Stimulated activated naive CD8-positive, alpha-beta T cell treated with anti-CD3 and anti-CD28 coated beads, Interleukin-15, amount 100 ng/mL, for 72 hours (primary cell): ENCODE measurements around the gene EXOSC5.
"Not testable (repeated sequence)": the region's sequence is repeated elsewhere in the genome, so short reads cannot be mapped to it uniquely, and the experiment has no call there.

Experiments used
- ATAC-seq: fragments of 150-1000 bp; cut with Tn5 transposase; 2 replicates; pipeline ENCODE4 v1.10.0; 2021; ENCODE audit warnings: mild to moderate bottlenecking, moderate library complexity
- DNase-seq, 2 donors: peaks; one replicate each; pipeline ENCODE4 v3.0.0; 2021 to 2022
- H3K27ac Mint-ChIP-seq, 2 donors: one replicate each; pipeline ENCODE4 v1.8.0; 2022; ENCODE audit warnings: mild to moderate bottlenecking in 2 of 2, mixed read lengths in 2 of 2, moderate library complexity in 2 of 2
- H3K27me3 Mint-ChIP-seq: one replicate; pipeline ENCODE4 v1.8.0; 2022; ENCODE audit warnings: mixed read lengths
- H3K4me1 Mint-ChIP-seq: one replicate; pipeline ENCODE4 v1.8.0; 2022; ENCODE audit warnings: mild to moderate bottlenecking, mixed read lengths
- H3K4me3 Mint-ChIP-seq, 2 donors: one replicate each; pipeline ENCODE4 v1.8.0; 2022; ENCODE audit warnings: mild to moderate bottlenecking in 2 of 2, mixed read lengths in 2 of 2, moderate library complexity in 1 of 2
- H3K9me3 Mint-ChIP-seq, 2 donors: one replicate each; pipeline ENCODE4 v1.8.0; 2022; ENCODE audit warnings: mixed read lengths in 2 of 2

Gene EXOSC5

DNA sequence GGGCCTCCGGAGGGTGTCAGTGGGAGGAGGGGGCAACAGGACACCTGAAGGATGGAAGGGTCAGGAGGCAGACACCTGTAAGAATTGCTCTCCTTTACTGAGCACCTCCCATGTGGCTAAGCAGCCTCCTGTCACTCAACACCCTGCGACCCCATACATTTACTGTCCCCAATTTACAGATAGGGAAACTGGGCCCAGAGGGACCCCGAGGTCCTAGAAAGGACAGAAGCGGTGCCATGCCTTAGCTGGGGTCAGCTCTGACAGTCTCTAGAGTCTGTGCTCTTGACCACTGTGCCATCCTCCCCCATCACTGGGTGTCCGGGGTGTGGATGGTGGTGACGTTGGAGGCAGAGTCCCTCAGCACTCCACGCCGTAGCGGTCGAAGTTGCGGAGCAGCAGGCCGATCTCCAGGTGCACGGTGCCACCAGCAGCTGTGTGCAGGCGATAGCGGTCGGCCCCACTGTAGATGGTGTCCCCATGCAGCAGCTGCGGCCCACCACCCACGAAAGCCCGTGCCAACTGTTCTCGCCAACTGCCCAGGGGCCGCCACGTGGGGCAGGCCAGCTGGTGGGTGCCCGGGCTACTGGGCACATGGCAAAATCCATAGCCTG lies 42.7 kb downstream of the EXOSC5 start:
- Mint-ChIP-seq H3K4me3 (peak overlapping the region; percentile 94 to 100), H3K27me3 (no peaks in the 10 kb centered on the region), H3K27ac (peak overlapping the region; percentile 90 to 97), H3K4me1 (peaks cover 68% of the 10 kb centered on the region), H3K9me3 (no peaks in the 10 kb centered on the region)
- DNase-seq, result no peak
- no peak for ATAC-seq

DNA sequence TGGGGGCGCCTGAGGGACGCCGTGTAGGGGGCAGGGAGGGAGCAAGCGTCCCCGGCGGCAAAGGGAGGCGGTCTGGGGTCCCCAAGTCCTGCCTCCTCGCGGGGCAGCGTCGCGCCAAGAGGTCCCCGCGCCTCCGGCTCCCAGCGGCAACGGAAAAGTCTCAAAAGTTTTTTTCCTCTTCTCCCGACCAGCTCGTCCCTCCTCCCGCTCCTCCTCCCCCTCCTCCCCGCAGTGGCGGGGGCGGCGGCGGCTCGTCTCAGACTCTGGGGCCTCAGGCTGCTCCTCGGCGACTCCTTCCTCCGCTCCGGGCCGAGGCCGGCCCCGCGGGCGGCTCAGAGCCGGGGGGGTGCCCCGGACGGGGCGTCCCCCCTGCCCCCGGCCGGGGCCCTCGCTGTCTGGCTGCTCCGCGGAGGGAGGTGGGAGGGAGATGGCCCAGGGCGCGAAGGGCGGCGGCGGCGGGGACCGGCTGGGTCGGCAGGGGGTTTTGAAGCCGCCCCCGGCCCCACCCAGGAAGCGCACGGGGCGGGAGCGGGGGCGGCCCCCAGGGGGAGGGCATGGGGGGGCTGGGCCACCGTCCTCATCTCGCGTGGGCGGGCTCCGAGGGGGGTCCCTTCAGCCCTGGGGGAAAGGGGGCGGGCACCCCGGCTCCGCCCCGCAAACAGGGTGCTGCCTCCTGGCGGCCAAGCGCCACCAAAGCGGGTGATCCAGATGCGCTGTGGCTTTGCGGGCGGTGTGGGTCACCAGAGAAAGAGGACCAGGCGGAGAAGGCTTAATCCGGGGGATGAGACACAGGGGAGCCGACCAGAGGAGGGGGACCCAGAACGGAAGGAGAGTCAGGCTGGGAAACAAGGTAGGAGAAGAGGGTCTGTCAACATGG lies 43.5 kb downstream of the EXOSC5 start, which contains the start of gene TGFB1:
Gene TGFB1, minus strand, starts transcription at position 457 of the 877 bp plus-strand sequence. CDS start 878 bp downstream, outside the sequence.
- Mint-ChIP-seq H3K9me3 (peaks cover 0 to 5% of the 10 kb centered on the region in 2 donors), H3K4me3 (peak within 1 kb of the TSS; percentile 96 to 100), H3K27ac (peak within 1 kb of the TSS; percentile 97 to 98), H3K27me3 (no peaks in the 10 kb centered on the region), H3K4me1 (peaks cover 73% of the 10 kb centered on the region)
- peak; percentile 71 for ATAC-seq
- DNase-seq, result peak; percentile 94

DNA sequence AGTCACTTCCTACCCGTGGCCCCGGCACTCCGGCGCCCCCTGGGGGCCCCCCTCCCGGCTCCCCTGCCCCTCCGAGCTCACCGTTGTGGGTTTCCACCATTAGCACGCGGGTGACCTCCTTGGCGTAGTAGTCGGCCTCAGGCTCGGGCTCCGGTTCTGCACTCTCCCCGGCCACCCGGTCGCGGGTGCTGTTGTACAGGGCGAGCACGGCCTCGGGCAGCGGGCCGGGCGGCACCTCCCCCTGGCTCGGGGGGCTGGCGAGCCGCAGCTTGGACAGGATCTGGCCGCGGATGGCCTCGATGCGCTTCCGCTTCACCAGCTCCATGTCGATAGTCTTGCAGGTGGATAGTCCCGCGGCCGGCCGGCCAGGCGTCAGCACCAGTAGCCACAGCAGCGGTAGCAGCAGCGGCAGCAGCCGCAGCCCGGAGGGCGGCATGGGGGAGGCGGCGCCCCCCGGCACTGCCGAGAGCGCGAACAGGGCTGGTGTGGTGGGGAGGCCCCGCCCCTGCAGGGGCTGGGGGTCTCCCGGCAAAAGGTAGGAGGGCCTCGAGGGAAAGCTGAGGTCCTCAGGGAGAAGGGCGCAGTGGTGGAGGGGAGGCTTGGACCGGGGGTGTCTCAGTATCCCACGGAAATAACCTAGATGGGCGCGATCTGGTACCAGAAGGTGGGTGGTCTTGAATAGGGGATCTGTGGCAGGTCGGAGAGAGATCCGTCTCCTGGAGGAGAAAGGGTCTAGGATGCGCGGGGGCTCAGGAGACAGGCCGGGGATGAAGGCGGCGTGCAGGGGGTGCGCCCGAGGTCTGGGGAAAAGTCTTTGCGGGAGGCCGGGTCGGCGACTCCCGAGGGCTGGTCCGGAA lies 44.3 kb downstream of the EXOSC5 start:
- Mint-ChIP-seq H3K27ac (peak overlapping the region; percentile 94 to 98), H3K9me3 (peaks cover 0 to 14% of the 10 kb centered on the region in 2 donors), H3K4me3 (peak overlapping the region; percentile 96 to 100), H3K4me1 (peaks cover 74% of the 10 kb centered on the region), H3K27me3 (no peaks in the 10 kb centered on the region)
- DNase-seq (peak; percentile 86 to 88), ATAC-seq (peak; percentile 36)

DNA sequence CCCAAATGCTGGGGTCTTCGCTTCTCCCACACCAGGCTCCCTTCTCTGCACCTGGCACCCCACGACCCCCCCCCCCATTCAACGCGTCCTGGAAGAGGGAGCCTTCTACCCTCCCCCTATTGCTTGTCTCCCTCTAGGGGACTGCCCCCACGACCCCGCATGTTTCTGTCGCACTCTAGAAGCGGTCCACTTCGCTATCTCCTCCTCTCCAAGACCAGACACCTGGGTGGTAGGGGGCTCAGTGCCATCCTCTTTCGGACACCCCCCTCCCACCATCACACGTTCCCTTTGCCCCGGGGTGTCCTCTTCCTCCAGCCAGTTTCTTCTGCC lies 44.9 kb downstream of the EXOSC5 start:
- peak overlapping the region; percentile 96 to 100 for H3K4me3 Mint-ChIP-seq
- H3K9me3 Mint-ChIP-seq, result peaks cover 0 to 14% of the 10 kb centered on the region in 2 donors
- no peak for DNase-seq
- peak overlapping the region; percentile 95 to 98 for H3K27ac Mint-ChIP-seq
- ATAC-seq, result no peak
- peaks cover 68% of the 10 kb centered on the region for H3K4me1 Mint-ChIP-seq
- H3K27me3 Mint-ChIP-seq, result no peaks in the 10 kb centered on the region

GRCh38 chr19:41351339-41352245 lies 45.6 kb downstream of the EXOSC5 start:
- peak overlapping the region; percentile 95 to 98 for H3K27ac Mint-ChIP-seq
- peak overlapping the region; percentile 96 to 100 for H3K4me3 Mint-ChIP-seq
- H3K9me3 Mint-ChIP-seq, result peaks cover 0 to 14% of the 10 kb centered on the region in 2 donors
- DNase-seq, result peak; percentile 79 to 85
- no peaks in the 10 kb centered on the region for H3K27me3 Mint-ChIP-seq
- ATAC-seq, result peak; percentile 57
- peaks cover 66% of the 10 kb centered on the region for H3K4me1 Mint-ChIP-seq

DNA sequence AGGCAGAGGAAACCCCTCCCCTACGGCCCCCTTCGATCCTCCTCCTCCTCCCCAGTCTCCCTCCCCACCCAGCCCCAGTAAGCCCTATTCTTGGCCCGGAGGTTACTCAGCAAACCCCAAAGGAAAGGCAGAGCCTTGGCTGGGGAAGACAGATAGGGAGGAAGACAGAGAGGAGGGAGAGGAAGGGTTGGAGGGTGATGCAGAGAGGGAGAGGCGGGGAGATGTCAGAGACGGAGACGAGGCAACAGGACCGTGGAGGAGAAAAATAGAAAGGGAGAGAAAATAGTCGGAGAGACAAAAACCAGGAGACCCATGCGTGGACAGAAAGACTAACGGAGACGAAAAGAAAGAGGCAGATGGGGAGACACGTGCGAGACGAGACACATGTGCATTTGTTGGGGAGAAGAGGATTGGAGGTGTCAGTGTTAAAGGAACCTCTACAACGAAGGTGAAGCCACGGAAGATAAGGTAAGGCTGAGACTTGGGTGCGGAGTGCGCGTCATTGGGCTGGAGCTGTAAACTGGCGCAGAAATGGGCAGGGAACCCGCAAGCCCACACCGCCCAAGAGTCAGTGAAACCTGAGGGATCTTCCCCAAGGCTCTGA lies 46.3 kb downstream of the EXOSC5 start:
- Mint-ChIP-seq H3K27me3 (no peaks in the 10 kb centered on the region), H3K4me3 (peak overlapping the region; percentile 96 to 100), H3K9me3 (peaks cover 0 to 14% of the 10 kb centered on the region in 2 donors), H3K27ac (peak overlapping the region in 1 of 2 donors; percentile 49), H3K4me1 (peaks cover 65% of the 10 kb centered on the region)
- DNase-seq (no peak), ATAC-seq (no peak)

GRCh38 chr19:41346916-41347315 lies 50.2 kb downstream of the EXOSC5 start:
- not testable (repeated sequence) for DNase-seq, H3K4me3 Mint-ChIP-seq, H3K27ac Mint-ChIP-seq, H3K27me3 Mint-ChIP-seq, ATAC-seq
- Mint-ChIP-seq H3K4me1 (peaks cover 69% of the 10 kb centered on the region), H3K9me3 (peaks cover 0 to 14% of the 10 kb centered on the region in 2 donors)

GRCh38 chr19:41344162-41344561 lies 53.0 kb downstream of the EXOSC5 start:
- peak overlapping the region in 1 of 2 donors; percentile 61 for H3K27ac Mint-ChIP-seq
- no peak for DNase-seq
- peaks cover 0 to 13% of the 10 kb centered on the region in 2 donors for H3K9me3 Mint-ChIP-seq
- H3K4me1 Mint-ChIP-seq, result peaks cover 65% of the 10 kb centered on the region
- no peak overlapping the region for H3K4me3 Mint-ChIP-seq
- ATAC-seq, result no peak
- H3K27me3 Mint-ChIP-seq, result no peaks in the 10 kb centered on the region

GRCh38 chr19:41341669-41342490 lies 55.3 kb downstream of the EXOSC5 start:
- H3K27me3 Mint-ChIP-seq, result no peaks in the 10 kb centered on the region
- H3K4me1 Mint-ChIP-seq, result peaks cover 51% of the 10 kb centered on the region
- H3K27ac Mint-ChIP-seq, result peak overlapping the region in 1 of 2 donors; percentile 88
- no peak for ATAC-seq
- H3K4me3 Mint-ChIP-seq, result no peak overlapping the region
- H3K9me3 Mint-ChIP-seq, result no peaks in the 10 kb centered on the region
- DNase-seq, result no peak

DNA sequence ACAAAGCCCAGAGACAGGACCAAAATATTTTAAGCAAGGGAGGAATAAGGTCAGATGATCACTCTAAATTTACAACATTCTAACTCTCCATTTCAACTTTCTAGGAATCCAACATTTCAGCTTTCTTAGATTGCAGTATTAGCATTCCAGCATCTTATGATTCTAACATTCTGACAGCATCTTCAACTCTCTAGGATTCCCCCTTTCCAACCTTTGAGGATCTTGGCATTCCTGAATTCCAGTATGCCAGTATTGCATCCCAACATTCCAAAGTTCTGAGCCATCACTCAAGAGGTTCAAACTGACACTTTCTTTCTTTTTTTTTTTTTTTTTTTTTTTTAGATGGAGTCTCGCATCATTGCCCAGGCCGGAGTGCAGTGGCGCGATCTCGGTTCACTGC lies 57.2 kb downstream of the EXOSC5 start:
- Mint-ChIP-seq H3K4me3 (no peak overlapping the region), H3K9me3 (no peaks in the 10 kb centered on the region), H3K27me3 (no peaks in the 10 kb centered on the region), H3K4me1 (peaks cover 57% of the 10 kb centered on the region), H3K27ac (peak overlapping the region in 1 of 2 donors; percentile 54)
- ATAC-seq (no peak), DNase-seq (no peak)
